Right atrium auricular region (tissue), 2 donors: ENCODE results near the gene G3BP2. TPM values are rescaled to one million over a fixed set of nuclear protein-coding genes. Genes with fewer than 3 reads are reported as not detected.
"Not testable (repeated sequence)": the region's sequence is repeated elsewhere in the genome, so short reads cannot be mapped to it uniquely, and the experiment has no call there.

ENCODE experiments used
- DNase-seq: peaks from one replicate; pipeline ENCODE4 v3.0.0-alpha.2; 2019; ENCODE audit warnings: low spot score
- H3K27ac ChIP-seq, 2 donors: fragments of 200-600 bp; sonication (generic); 1 replicate in 1 of 2; 2 replicates in 1 of 2; pipeline ENCODE4 v1.5.1; 2016 to 2019
- H3K27me3 ChIP-seq, 2 donors: fragments of 200-600 bp; sonication (generic); one replicate each; pipeline versions ENCODE4 v1.5.1 to v1.6.0; 2017 to 2019
- H3K36me3 ChIP-seq: fragments of 200-600 bp; sonication (generic); one replicate; pipeline ENCODE4 v1.5.1; 2016
- H3K4me1 ChIP-seq, 2 donors: fragments of 200-600 bp; sonication (generic); one replicate each; pipeline versions ENCODE4 v1.5.1 to v1.6.0; 2017 to 2019
- H3K4me3 ChIP-seq, 2 donors: fragments of 200-600 bp; sonication (generic); 1 replicate in 1 of 2; 2 replicates in 1 of 2; pipeline ENCODE4 v1.5.1; 2017 to 2019; ENCODE audit warnings: mild to moderate bottlenecking in 1 of 2, moderate library complexity in 1 of 2
- H3K9me3 ChIP-seq, 2 donors: fragments of 200-600 bp; sonication (generic); one replicate each; pipeline ENCODE4 v1.5.1; 2019
- total RNA-seq, 2 donors: library from RNA; depleted of rRNA; stranded (reverse); fragments of >200 nt; gene quantifications; one replicate each; pipeline ENCODE4 v1.1.0, GENCODE V29; 2016
- TF ChIP-seq, protein P1 (sequence below), 2 donors: fragments of 200-600 bp; sonication (generic); IDR thresholded peaks; one replicate each; pipeline ENCODE4 v1.5.1; 2019; ENCODE audit warnings: antibody characterized with exemption in 2 of 2

Gene G3BP2
- total RNA-seq, 2 donors from 2014 or later, result 59.5 to 65.4 TPM

DNA sequence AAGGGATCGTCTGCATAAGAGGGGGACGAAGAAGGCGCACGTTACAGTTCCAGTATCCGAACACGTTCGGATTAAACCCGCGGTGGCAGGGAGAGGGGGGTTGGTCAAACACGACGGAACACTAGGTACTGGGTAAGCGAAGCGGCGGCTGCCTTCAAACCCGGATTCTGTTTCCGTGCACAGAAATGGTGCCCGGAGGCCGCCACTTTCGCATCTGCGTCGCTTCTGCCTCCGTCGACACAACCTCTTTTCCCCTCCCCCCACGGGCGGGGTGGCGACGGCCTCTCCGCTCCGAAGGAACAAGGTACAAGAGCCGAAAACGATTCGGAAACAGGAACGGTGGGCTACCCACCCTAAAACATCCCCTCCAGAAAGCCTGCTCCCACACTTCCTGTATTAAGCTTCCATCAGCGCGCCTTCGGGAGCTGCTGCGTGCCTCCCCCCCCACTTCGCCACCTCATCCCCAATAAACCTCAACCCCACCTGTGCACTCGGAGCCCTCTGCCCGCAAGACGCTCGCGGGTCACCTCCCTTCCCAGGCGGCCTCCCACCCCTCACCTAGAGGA lies 667 bp downstream of the G3BP2 start:
- Histone ChIP-seq H3K9me3 (no peaks in the 10 kb centered on the region), H3K36me3 (no peaks in the 10 kb centered on the region), H3K4me3 (peak overlapping the region; percentile 85 to 95), H3K27me3 (no peaks in the 10 kb centered on the region), H3K4me1 (peaks cover 0 to 36% of the 10 kb centered on the region in 2 donors), H3K27ac (peak overlapping the region; percentile 96 to 99)
- DNase-seq, result peak; percentile 72
- TF ChIP-seq, protein P1, sequence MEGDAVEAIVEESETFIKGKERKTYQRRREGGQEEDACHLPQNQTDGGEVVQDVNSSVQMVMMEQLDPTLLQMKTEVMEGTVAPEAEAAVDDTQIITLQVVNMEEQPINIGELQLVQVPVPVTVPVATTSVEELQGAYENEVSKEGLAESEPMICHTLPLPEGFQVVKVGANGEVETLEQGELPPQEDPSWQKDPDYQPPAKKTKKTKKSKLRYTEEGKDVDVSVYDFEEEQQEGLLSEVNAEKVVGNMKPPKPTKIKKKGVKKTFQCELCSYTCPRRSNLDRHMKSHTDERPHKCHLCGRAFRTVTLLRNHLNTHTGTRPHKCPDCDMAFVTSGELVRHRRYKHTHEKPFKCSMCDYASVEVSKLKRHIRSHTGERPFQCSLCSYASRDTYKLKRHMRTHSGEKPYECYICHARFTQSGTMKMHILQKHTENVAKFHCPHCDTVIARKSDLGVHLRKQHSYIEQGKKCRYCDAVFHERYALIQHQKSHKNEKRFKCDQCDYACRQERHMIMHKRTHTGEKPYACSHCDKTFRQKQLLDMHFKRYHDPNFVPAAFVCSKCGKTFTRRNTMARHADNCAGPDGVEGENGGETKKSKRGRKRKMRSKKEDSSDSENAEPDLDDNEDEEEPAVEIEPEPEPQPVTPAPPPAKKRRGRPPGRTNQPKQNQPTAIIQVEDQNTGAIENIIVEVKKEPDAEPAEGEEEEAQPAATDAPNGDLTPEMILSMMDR (IDR thresholded peaks at IDR 0.05), result no peak

DNA sequence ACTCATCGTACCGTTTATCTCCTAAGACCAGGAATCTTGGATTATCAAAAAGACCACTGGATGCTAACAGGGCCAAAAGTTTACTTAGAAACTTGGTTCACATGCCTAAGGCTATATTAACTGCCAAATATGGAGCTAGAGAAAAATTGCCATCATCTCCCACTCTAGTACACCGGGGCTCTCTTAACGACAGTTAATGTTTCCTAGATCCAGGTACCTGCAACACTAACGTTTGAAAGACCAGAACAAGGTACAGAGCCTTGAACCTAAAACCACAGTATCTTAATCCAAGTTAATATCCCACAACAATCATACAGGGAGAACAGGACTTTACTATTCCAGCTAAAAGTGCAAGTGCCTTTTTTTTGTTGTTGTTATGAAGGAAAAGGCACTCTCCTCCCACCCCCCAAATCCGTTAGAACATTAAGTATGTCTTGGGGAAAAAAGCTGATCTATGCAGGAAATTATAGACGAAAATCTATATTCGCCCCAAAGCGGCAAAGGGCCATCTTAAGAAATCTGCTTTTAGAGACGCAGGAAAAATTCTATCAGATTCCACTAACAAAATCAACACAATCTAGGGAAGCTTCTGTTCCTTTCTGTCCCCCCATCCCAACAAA lies 1.3 kb downstream of the G3BP2 start:
- H3K4me1 ChIP-seq, result peaks cover 0 to 36% of the 10 kb centered on the region in 2 donors

DNA sequence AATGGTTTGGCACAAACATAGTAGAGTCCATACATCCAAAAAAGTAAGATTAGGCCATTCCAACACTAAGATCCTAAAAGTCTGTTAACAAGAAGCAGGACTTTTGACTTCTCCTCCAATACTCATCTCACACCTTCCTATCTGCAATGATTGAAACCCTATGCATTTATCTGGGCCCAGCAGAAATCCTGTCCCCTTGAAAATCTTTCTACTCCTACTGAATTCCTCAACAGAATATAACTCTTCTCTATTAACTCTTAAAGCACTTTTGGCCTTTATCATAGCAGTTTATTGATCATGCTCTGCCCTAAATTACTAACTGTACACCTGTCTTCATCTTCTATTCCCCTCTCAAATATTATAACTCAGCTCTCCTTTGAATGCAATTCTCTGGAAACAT lies 4.6 kb downstream of the G3BP2 start:
- DNase-seq, result no peak
- Histone ChIP-seq H3K36me3 (no peaks in the 10 kb centered on the region), H3K4me1 (peaks cover 0 to 29% of the 10 kb centered on the region in 2 donors), H3K4me3 (no peak overlapping the region), H3K9me3 (no peaks in the 10 kb centered on the region), H3K27ac (no peak overlapping the region), H3K27me3 (no peaks in the 10 kb centered on the region)
- TF ChIP-seq, protein P1 (IDR thresholded peaks at IDR 0.05), result no peak

More for the DNA sequence above, 1.3 kb downstream of the G3BP2 start:
- Histone ChIP-seq H3K36me3 (no peaks in the 10 kb centered on the region), H3K4me3 (peak overlapping the region; percentile 85 to 95), H3K27ac (peak overlapping the region; percentile 96 to 99), H3K9me3 (no peaks in the 10 kb centered on the region), H3K27me3 (no peaks in the 10 kb centered on the region)
- TF ChIP-seq, protein P1 (IDR thresholded peaks at IDR 0.05), result no peak
- no peak for DNase-seq

DNA sequence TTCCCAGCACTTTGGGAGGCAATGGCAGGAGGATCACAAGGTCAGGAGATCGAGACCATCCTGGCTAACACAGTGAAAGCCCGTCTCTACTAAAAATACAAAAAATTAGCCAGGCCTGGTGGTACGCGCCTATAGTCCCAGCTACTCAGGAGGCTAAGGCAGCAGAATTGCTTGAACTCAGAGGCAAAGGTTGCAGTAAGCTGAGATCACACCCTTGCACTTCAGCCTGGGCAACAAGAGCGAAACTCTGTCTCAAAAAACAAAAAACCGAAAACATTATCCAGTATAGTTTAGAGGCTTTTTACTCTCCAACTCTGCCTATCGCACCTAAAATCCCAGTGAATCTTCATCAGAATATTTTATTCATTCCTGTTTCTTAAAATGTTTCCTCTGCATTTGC lies 5.6 kb downstream of the G3BP2 start:
- not testable (repeated sequence) for H3K4me3 ChIP-seq, H3K9me3 ChIP-seq, H3K36me3 ChIP-seq, DNase-seq, H3K27me3 ChIP-seq, H3K27ac ChIP-seq
- peaks cover 0 to 29% of the 10 kb centered on the region in 2 donors for H3K4me1 ChIP-seq

GRCh38 chr4:75666299-75666698 lies 6.9 kb downstream of the G3BP2 start:
- peaks cover 0 to 20% of the 10 kb centered on the region in 2 donors for H3K4me1 ChIP-seq
- H3K27ac ChIP-seq, result no peak overlapping the region
- DNase-seq, result no peak
- peaks cover 3% of the 10 kb centered on the region for H3K36me3 ChIP-seq
- H3K27me3 ChIP-seq, result no peaks in the 10 kb centered on the region
- TF ChIP-seq, protein P1 (IDR thresholded peaks at IDR 0.05), result no peak
- no peaks in the 10 kb centered on the region for H3K9me3 ChIP-seq
- H3K4me3 ChIP-seq, result no peak overlapping the region

- H3K9me3 ChIP-seq, H3K27ac ChIP-seq, H3K4me1 ChIP-seq, H3K27me3 ChIP-seq, H3K4me3 ChIP-seq, DNase-seq: not testable (repeated sequence)
- H3K36me3 ChIP-seq, result peaks cover 10% of the 10 kb centered on the region
Observed at GRCh38 chr4:75664604-75665003, 8.6 kb downstream of the G3BP2 start.

- H3K36me3 ChIP-seq, result peaks cover 19% of the 10 kb centered on the region
- no peaks in the 10 kb centered on the region for H3K4me1 ChIP-seq
- DNase-seq, result no peak
- no peaks in the 10 kb centered on the region for H3K9me3 ChIP-seq
- TF ChIP-seq, protein P1 (IDR thresholded peaks at IDR 0.05), result no peak
- H3K4me3 ChIP-seq, result no peak overlapping the region
- no peak overlapping the region for H3K27ac ChIP-seq
- H3K27me3 ChIP-seq, result no peaks in the 10 kb centered on the region
Observed at GRCh38 chr4:75662626-75663025, 10.6 kb downstream of the G3BP2 start.
